NK-92 treated with Interleukin-12 subunit alpha and Interleukin-12 subunit beta, amount 100 ng/mL, for 24 hours (cell line): ENCODE data around the gene MYO3B.
"Not testable (repeated sequence)": the region's sequence is repeated elsewhere in the genome, so short reads cannot be mapped to it uniquely, and the experiment has no call there.

Source experiments
- DNase-seq: peaks from one replicate; lab custom pipeline; 2025; lab: John Stamatoyannopoulos, UW

The MYO3B gene

GRCh38 chr2:170263728-170264521 lies 86.0 kb downstream of the MYO3B start:
- not testable (repeated sequence) for DNase-seq

GRCh38 chr2:170264522-170264860 lies 86.5 kb downstream of the MYO3B start:
- DNase-seq: no peak

- DNase-seq: no peak
Measured at GRCh38 chr2:170264865-170265264, 86.9 kb downstream of the MYO3B start.

DNA sequence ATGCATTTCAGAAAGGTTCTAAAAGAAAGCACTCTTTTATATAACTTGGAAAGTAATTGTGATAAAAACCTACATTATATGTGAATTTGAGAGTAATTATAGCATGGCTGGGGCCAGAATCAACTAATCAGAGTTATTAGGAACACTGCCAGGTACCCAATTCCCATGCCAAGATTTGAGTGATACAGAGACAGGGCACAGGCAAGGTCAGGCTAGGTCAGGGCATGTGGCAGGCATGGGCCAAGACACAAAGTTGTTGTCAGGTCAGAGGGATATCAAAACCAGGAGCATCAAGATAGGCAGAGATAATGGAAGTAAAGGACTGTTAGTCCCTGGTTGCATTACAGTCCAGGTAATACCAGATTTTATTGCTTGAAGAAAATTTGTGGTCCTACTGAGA lies 87.4 kb downstream of the MYO3B start:
- DNase-seq: no peak

DNA sequence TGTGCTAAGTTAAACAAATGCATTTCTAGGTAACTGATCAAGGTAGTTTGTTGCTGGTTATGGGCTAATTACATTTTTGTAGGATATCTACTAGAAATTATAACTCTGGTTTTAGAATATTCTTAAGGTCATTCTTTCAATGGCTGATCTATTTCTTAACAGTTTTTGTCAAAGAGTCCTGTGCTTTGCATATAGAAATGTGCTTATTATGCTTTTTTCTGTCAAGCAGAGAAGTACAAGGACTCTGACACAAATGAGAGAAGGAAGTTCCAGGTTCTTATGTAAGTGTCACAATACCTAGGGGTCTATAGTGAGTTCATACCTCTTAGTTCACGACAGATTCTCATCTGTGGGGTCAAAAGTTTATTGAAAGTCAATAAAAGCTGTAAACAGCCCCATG lies 88.4 kb downstream of the MYO3B start:
- no peak for DNase-seq

DNA sequence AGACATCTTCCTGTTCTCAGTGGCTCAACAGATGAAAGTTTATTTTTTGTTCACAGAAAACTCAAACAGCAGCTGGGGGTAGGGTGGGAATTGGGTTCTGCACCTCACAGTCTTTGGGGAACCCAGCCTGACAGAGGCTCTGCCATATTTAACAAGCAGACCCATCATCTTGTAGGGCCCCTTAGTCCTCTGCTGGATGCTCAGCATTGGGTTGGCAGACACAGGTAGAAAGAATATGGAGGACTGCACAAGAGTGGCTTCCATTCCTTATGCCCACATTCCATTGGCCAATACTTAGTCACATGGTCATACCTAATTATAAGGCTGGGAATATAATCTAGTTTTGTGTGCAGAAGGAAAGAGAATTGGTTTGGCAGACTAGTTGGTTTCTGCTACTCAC lies 89.1 kb downstream of the MYO3B start:
- no peak for DNase-seq

DNA sequence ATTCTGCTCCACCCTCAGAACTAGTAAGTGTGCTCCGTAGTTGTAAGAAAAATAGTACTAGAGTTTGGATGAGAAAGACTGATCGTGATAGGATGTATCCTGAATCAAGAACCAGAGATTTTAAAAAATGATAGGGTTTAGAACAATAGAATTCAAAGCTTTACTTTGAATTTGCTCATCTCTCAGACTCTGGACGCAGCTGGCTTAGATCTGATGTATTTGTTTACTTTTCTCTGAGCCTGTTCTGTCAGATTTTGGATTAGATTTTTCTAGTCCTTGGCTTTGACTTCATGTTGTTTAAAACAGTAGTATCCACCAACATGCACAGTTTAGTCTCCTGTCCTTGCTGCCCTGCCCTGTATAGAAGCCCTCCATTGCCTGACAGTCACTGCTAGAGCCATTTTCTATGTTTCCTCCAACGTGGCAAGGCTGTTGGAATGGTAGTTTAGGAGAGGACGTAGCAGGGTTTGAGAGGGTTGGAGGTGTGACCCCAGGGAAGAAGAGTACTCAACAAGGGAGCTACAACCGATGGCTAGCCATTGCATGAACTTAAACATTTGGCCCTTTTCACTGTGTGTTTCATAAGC lies 92.4 kb downstream of the MYO3B start:
- DNase-seq: no peak

DNA sequence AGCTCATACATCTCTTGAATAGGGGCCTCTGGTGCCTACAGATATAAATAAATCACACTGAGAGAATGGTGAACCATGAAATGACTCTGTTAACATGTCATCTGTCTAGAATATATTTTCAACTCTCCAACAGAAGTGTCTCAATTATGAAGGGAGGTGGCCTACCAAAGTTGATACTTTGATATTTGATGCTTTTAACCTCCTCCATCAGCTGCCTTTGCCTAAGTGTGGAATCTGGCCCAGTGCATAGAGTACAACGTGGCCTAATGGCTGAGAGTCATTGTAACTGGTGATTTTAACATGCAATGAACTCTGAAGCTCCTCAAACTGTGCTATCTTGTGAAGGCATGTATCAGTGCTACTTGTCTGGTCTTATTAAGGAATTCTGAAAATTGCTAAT lies 93.4 kb downstream of the MYO3B start:
- DNase-seq: no peak

DNA sequence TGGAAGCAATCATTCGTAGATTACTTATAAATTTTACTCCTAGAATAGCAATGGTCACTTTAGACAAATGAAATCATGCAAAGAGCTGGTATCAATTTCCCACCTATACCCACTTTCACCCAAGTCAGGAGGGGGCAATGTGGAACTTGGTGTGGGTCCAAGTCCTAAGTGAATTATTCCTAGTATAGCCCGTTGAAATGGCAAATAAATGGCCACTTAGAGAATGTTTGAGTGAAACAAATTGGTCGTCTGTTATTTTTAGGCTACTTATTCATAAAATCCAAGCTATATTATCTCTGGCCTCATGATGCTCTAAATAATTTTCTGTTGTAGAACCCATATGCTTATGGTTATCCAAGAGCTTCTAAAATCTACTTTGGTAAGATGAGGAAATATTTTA lies 98.1 kb downstream of the MYO3B start:
- no peak for DNase-seq

GRCh38 chr2:170276925-170277629 lies 99.1 kb downstream of the MYO3B start:
- no peak for DNase-seq

- DNase-seq: no peak
Measured at GRCh38 chr2:170277951-170278350, 100.0 kb downstream of the MYO3B start.

DNA sequence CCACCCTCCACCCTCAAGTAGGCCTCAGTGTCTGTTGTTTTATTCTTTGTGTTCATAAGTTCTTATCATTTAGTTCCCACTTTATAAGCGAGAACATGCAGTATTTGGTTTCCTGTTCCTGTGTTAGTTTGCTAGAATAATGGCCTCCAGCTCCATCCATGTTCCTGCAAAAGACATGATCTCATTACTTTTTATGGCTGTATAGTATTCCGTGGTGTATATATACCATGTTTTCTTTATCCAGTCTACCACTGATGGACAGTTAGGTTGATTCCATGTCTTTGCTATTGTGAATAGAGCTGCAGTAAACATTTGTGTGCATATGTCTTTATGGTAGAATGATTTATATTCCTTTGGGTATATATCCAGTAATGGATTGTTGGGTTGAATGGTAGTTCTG lies 101.7 kb downstream of the MYO3B start:
- not testable (repeated sequence) for DNase-seq

GRCh38 chr2:170282851-170283250 lies 104.9 kb downstream of the MYO3B start:
- no peak for DNase-seq

- no peak for DNase-seq
Measured at GRCh38 chr2:170284205-170284604, 106.3 kb downstream of the MYO3B start.

- no peak for DNase-seq
Measured at GRCh38 chr2:170288859-170289258, 110.9 kb downstream of the MYO3B start.

DNA sequence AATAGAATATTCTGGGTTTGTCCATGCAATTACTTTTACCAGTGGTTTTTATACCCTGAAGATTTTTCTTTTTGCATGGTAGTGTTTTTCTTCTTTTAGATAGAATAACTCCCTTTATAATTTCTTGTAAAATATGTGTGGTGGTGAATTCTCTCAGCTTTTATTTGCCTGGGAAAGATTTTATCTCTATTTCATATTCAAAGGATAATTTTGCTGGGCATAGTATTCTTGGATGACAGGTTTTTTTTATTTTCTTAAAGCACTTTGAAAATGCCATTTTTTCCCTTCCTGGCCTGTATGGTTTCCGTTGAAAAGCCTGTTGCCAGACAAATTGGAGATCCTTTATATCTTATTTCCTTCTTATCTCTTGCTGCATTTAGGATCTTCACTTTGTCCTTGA lies 113.5 kb downstream of the MYO3B start:
- no peak for DNase-seq

DNA sequence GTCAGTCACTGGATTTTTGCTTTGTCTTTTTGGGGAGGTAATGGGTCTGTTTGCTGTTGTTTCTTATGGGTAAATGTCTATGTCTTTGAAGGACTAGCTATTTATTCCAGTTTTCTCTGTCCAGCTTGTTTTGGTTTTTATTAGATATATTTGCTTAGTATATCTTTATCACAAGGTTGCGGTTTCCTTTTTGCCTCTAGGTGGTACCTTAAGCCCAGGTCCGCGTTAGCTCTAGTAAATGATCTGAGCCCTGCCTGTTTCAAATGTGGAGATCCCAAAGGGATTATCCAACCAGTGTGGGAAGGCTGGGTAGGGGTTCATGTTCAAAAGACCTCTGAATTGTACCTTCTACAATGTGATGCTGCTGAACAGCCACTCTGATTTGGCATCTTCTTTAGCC lies 114.5 kb downstream of the MYO3B start:
- no peak for DNase-seq

GRCh38 chr2:170297496-170297895 lies 119.5 kb downstream of the MYO3B start:
- DNase-seq: no peak

DNA sequence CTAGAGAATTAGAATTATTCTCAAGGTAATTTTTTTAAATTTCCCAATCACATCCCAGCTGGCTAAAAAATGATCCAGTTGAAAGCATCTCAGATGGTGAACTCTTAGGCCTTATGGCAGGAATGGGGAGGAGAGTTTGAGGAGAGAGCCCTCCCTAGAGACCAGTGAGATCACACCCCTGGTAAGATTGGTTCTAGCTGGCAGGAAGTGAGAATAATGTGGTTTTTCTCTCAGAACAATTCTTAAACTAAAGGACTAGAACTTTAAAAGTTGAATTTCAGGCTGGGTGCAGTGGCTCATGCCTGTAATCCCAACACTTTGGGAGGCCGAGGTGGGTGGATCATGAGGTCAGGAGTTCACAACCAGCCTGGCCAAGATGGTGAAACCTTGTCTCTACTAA lies 120.2 kb downstream of the MYO3B start:
- no peak for DNase-seq

DNA sequence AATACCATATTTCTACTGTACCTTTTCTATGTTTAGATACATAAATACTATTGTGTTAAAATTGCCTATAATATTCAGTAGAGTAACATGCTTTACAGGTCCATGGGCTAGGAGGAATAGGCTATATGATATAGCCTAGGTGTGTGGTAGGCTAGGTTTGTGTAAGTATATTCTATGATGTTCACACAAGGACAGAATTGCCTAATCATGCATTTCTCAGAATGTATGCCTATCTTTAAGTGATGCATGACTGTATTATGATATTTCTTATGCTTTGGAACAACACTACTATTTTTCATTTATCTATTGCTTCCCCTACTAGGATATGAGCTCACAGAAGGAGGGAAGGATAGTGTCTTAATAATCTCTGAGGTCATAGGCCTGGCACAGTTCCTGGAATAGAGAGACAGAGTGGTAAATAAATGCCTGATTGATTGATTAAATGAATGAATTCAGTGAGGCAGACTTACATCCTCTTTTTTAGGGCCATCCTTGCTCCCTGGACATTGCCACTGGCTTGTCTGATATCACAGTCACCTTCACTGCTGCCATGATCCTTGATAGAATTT lies 121.0 kb downstream of the MYO3B start:
- DNase-seq: no peak

DNA sequence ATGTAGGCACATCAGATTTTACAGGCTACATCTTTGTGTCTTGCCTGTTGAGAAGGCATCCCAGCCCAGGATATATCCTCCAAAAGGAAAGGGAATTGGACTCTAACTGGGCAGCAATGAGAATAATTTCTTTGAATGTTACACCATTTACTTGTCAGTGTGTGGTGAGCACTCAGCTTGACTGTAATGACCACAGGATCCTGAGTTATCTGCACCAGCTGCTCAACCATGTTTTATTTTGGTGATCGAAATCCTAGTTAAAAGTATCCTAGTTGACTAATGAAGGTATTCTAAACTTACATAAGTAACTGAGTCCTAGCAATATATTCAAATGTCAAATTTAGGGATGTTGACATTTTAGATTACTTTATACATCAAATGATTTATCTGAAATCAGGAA lies 123.0 kb downstream of the MYO3B start:
- DNase-seq: no peak

DNA sequence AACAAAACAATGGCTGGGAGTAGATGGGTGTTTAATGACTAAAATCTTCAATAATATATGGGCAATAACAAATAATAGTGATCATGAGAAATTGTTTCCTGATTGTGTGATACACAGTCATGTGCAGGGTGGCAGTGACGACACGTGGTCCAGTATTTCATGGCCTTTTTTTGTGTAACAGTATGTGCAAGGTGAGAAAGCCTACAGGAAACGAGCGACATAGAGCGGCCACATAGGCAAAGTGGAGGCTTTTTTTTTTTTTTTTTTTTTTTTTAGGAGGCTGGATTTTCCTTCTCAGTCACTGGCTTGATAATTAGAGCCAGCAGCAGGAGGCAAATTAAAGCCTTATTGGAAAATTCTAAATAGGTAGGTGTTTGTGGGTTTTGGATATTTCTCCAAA lies 123.7 kb downstream of the MYO3B start:
- peak; percentile 40 for DNase-seq

DNA sequence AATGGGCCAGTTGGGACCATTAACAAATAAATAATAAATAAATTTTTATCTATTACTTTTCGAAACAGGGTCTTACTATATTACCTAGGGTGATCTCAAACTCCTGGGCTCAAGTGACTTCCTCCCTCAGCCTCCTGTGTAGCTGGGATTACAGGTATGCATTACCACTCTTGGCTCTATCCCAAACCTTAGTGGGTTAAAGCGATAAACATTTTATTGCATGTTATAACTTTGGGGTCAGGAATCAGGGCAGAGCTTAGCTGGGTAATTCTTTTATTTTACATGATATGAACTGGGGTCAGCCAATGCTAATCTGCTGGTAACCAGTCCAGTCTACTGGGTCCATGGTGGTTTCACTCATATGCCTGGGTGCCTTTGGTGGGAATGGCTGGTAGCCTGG lies 127.8 kb downstream of the MYO3B start:
- no peak for DNase-seq
